Measurements from ENCODE around the gene MAP2K5.

MAP2K5 gene

DNA sequence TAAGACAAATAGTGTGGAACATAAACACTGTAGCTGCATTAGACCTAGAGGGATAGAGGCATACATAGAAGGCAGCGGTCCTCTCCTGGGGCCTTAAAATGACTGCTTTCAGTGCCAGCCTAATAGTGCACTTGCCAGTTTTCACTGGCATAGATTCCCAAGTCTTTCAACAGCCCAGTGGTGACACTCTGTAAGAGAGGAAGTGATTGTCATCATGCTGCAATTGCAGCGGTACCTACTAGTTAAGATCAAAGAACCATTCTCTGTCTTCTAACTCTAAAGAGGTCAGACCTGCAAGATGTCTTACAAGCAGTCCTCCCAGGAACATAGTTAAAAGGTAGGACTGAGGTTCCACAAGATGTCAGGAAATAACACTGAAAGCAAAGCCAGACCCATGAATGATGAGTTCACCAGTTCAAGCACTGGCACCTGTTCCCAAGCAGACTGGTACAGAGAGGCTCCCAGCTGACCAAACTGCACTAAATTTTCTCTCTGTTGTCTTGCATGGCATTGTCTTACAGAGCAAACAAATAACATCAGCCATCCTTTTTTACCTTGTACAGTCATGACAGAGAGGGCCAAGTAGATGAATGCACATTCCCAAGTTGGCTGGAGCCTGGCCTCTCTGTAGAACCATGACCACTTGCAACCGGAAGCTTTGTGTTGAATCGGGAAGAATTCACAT is 182.3 kb downstream of the MAP2K5 start:
- no peak overlapping the region for H3K9ac ChIP-seq (ENCODE audit: low read length)
- no peaks in the 10 kb centered on the region for H3K79me2 ChIP-seq (ENCODE audit: low read length)
- H3K9me2 ChIP-seq (replicated peaks; ENCODE audit: insufficient read depth, low read length), result no peaks in the 10 kb centered on the region
- H3K27ac ChIP-seq (ENCODE audit: low read length), result no peak overlapping the region
- H3K4me1 ChIP-seq (ENCODE audit: low read length), result no peaks in the 10 kb centered on the region
- H4K20me1 ChIP-seq (ENCODE audit: insufficient read depth, low read length), result no peaks in the 10 kb centered on the region
- H3K4me3 ChIP-seq (ENCODE audit: low read length), result no peak overlapping the region
- H3K27me3 ChIP-seq (replicated peaks; ENCODE audit: insufficient read depth, low read length), result no peaks in the 10 kb centered on the region
- no peaks in the 10 kb centered on the region for H3K9me3 ChIP-seq (replicated peaks; ENCODE audit: insufficient read depth, low read length)
- H3K4me2 ChIP-seq (ENCODE audit: low read depth, low read length), result no peak overlapping the region
- H2AFZ ChIP-seq (ENCODE audit: low read length), result no peak overlapping the region
- H3K36me3 ChIP-seq (replicated peaks; ENCODE audit: insufficient read depth, low read length), result no peaks in the 10 kb centered on the region
- H3F3A ChIP-seq (ENCODE audit: insufficient read depth, low read length), result no peaks in the 10 kb centered on the region
- TF ChIP-seq EZH2 (optimal IDR thresholded peaks at IDR 0.05; ENCODE audit: low read depth, low read length) (no peak), EZH2phosphoT487 (IDR thresholded peaks at IDR 0.05; ENCODE audit: low read length) (no peak)
- TF ChIP-seq, protein P1, sequence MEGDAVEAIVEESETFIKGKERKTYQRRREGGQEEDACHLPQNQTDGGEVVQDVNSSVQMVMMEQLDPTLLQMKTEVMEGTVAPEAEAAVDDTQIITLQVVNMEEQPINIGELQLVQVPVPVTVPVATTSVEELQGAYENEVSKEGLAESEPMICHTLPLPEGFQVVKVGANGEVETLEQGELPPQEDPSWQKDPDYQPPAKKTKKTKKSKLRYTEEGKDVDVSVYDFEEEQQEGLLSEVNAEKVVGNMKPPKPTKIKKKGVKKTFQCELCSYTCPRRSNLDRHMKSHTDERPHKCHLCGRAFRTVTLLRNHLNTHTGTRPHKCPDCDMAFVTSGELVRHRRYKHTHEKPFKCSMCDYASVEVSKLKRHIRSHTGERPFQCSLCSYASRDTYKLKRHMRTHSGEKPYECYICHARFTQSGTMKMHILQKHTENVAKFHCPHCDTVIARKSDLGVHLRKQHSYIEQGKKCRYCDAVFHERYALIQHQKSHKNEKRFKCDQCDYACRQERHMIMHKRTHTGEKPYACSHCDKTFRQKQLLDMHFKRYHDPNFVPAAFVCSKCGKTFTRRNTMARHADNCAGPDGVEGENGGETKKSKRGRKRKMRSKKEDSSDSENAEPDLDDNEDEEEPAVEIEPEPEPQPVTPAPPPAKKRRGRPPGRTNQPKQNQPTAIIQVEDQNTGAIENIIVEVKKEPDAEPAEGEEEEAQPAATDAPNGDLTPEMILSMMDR (IDR thresholded peaks at IDR 0.05; ENCODE audit: low read length), result no peak
- DNase-seq, result no peak

DNA sequence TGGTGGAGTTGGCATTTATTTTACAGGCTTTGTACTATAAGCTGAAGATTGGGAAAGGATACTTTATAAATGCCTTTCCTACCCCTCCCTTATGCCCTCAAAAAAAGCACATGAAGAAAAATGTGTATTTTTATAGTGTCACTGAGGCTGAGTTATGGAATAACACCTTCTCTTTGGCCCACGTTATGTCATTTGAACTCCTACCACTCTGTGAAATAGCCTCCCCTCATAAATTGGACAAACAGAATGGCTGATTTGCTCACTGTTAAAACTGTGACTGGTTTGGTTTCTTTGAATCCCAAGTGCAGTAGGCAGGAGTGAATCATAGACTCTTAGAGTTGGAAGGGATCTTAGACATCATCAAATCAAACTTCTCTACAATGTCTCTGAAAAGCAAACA is 187.6 kb downstream of the MAP2K5 start:
- H3F3A ChIP-seq (ENCODE audit: insufficient read depth, low read length), result no peaks in the 10 kb centered on the region
- H2AFZ ChIP-seq (ENCODE audit: low read length), result no peak overlapping the region
- no peak for DNase-seq

GRCh38 chr15:67731112-67731721 is 188.7 kb downstream of the MAP2K5 start:
- TF ChIP-seq EZH2 (optimal IDR thresholded peaks at IDR 0.05; ENCODE audit: low read depth, low read length) (no peak), EZH2phosphoT487 (IDR thresholded peaks at IDR 0.05; ENCODE audit: low read length) (no peak)
- TF ChIP-seq, protein P1 (IDR thresholded peaks at IDR 0.05; ENCODE audit: low read length), result no peak

More for the DNA sequence above, 187.6 kb downstream of the MAP2K5 start:
- Histone ChIP-seq H3K9me2 (replicated peaks; ENCODE audit: insufficient read depth, low read length) (no peaks in the 10 kb centered on the region), H3K9ac (ENCODE audit: low read length) (no peak overlapping the region), H3K4me1 (ENCODE audit: low read length) (peaks cover 4% of the 10 kb centered on the region), H3K36me3 (replicated peaks; ENCODE audit: insufficient read depth, low read length) (no peaks in the 10 kb centered on the region), H4K20me1 (ENCODE audit: insufficient read depth, low read length) (no peaks in the 10 kb centered on the region), H3K27ac (ENCODE audit: low read length) (no peak overlapping the region), H3K27me3 (replicated peaks; ENCODE audit: insufficient read depth, low read length) (no peaks in the 10 kb centered on the region), H3K79me2 (ENCODE audit: low read length) (no peaks in the 10 kb centered on the region), H3K9me3 (replicated peaks; ENCODE audit: insufficient read depth, low read length) (no peaks in the 10 kb centered on the region), H3K4me3 (ENCODE audit: low read length) (no peak overlapping the region), H3K4me2 (ENCODE audit: low read depth, low read length) (no peak overlapping the region)
- TF ChIP-seq, protein P1 (IDR thresholded peaks at IDR 0.05; ENCODE audit: low read length), result no peak
- TF ChIP-seq EZH2 (optimal IDR thresholded peaks at IDR 0.05; ENCODE audit: low read depth, low read length), result no peak
- TF ChIP-seq EZH2phosphoT487 (IDR thresholded peaks at IDR 0.05; ENCODE audit: low read length), result no peak

More at GRCh38 chr15:67731112-67731721, 188.7 kb downstream of the MAP2K5 start:
- H2AFZ ChIP-seq (ENCODE audit: low read length), result no peak overlapping the region
- H3K27me3 ChIP-seq (replicated peaks; ENCODE audit: insufficient read depth, low read length), result no peaks in the 10 kb centered on the region
- no peak overlapping the region for H3K4me2 ChIP-seq (ENCODE audit: low read depth, low read length)
- H4K20me1 ChIP-seq (ENCODE audit: insufficient read depth, low read length), result no peaks in the 10 kb centered on the region
- no peaks in the 10 kb centered on the region for H3F3A ChIP-seq (ENCODE audit: insufficient read depth, low read length)
- no peaks in the 10 kb centered on the region for H3K9me2 ChIP-seq (replicated peaks; ENCODE audit: insufficient read depth, low read length)
- no peak for DNase-seq
- H3K36me3 ChIP-seq (replicated peaks; ENCODE audit: insufficient read depth, low read length), result no peaks in the 10 kb centered on the region
- H3K4me1 ChIP-seq (ENCODE audit: low read length), result peaks cover 15% of the 10 kb centered on the region
- no peaks in the 10 kb centered on the region for H3K9me3 ChIP-seq (replicated peaks; ENCODE audit: insufficient read depth, low read length)
- no peak overlapping the region for H3K27ac ChIP-seq (ENCODE audit: low read length)
- no peaks in the 10 kb centered on the region for H3K79me2 ChIP-seq (ENCODE audit: low read length)
- H3K9ac ChIP-seq (ENCODE audit: low read length), result no peak overlapping the region
- no peak overlapping the region for H3K4me3 ChIP-seq (ENCODE audit: low read length)

Measured in MM.1S (cell line).